PC-3 (cell line): ENCODE measurements around the gene ZCCHC14. TPM values are rescaled to one million over a fixed set of nuclear protein-coding genes. Genes with fewer than 3 reads are reported as not detected.

ENCODE experiments used
- ATAC-seq: fragments of 200-7000 bp; cut with Tn5 transposase; 2 replicates; pipeline ENCODE4 v1.9.1; 2020; ENCODE audit warnings: mild to moderate bottlenecking, moderate library complexity
- BruUV-seq: library from RNA; stranded (reverse); fragments of 400-500 nt; replicated peaks from 2 replicates; lab custom pipeline; 2021; lab: Mats Ljungman, UMichigan
- CTCF ChIA-PET: fragments of 300-600 bp; sonication (Branson Sonifier 250); formaldehyde crosslinking; loops from one replicate; lab custom pipeline; 2022; ENCODE audit warnings: antibody characterized with exemption; lab: Charles Lee
- POLR2A ChIA-PET: fragments of 300-600 bp; sonication (Branson Sonifier 250); formaldehyde crosslinking; loops from one replicate; lab custom pipeline; 2022; ENCODE audit warnings: antibody characterized with exemption; ENCODE audit not compliant: unreplicated experiment; lab: Charles Lee
- DNase-seq: peaks from one replicate; pipeline ENCODE4 v3.0.0-alpha.2; 2015
- H2AFZ ChIP-seq: fragments of 300-600 bp; sonication (generic); 2 replicates; pipeline ENCODE4 v1.6.0; 2016; ENCODE audit warnings: antibody characterized with exemption, low read length
- H3F3A ChIP-seq: fragments of 300-600 bp; sonication (generic); one replicate; pipeline ENCODE4 v1.6.0; 2017; ENCODE audit warnings: antibody characterized with exemption, low read length, control low read depth, mild to moderate bottlenecking; ENCODE audit not compliant: unreplicated experiment
- H3K27ac ChIP-seq: fragments of 300-600 bp; sonication (generic); 2 replicates; pipeline ENCODE4 v1.5.1; 2016; ENCODE audit warnings: mild to moderate bottlenecking, low read length
- H3K27me3 ChIP-seq: fragments of 300-600 bp; sonication (generic); 2 replicates; pipeline ENCODE4 v1.6.1; 2016; ENCODE audit warnings: low read length, mixed read lengths
- H3K36me3 ChIP-seq: fragments of 300-600 bp; sonication (generic); 2 replicates; pipeline ENCODE4 v1.6.1; 2016; ENCODE audit warnings: low read depth, mixed run types, low read length, mixed read lengths
- H3K4me1 ChIP-seq: fragments of 300-600 bp; sonication (generic); 2 replicates; pipeline ENCODE4 v1.5.1; 2016; ENCODE audit warnings: low read length; ENCODE audit not compliant: insufficient read depth
- H3K4me2 ChIP-seq: fragments of 300-600 bp; sonication (generic); 2 replicates; pipeline ENCODE4 v1.6.0; 2016; ENCODE audit warnings: low read length
- H3K4me3 ChIP-seq: fragments of 300-600 bp; sonication (generic); 2 replicates; pipeline ENCODE4 v1.5.1; 2016; ENCODE audit warnings: mild to moderate bottlenecking, low read length, mixed read lengths
- H3K79me2 ChIP-seq: fragments of 300-600 bp; sonication (generic); 2 replicates; pipeline ENCODE4 v1.6.1; 2017; ENCODE audit warnings: low read length, mixed read lengths
- H3K9ac ChIP-seq: fragments of 300-600 bp; sonication (generic); 2 replicates; pipeline ENCODE4 v1.6.0; 2016; ENCODE audit warnings: mild to moderate bottlenecking, low read length
- H3K9me2 ChIP-seq: fragments of 300-600 bp; sonication (generic); replicated peaks from 2 replicates; pipeline ENCODE4 v1.6.1; 2016; ENCODE audit warnings: mixed run types, low read length, mixed read lengths
- H3K9me3 ChIP-seq: fragments of 300-600 bp; sonication (generic); 2 replicates; pipeline ENCODE4 v1.6.1; 2016; ENCODE audit warnings: low read length, mixed read lengths
- H4K20me1 ChIP-seq: fragments of 300-600 bp; sonication (generic); 2 replicates; pipeline ENCODE4 v1.6.1; 2016; ENCODE audit warnings: low read length, mixed read lengths
- CTCF ChIP-seq: fragments of 300-600 bp; sonication (generic); conservative IDR thresholded peaks from 2 replicates; pipeline ENCODE4 v1.5.1; 2017; ENCODE audit warnings: antibody characterized with exemption, low read depth, mild to moderate bottlenecking, low read length
- EZH2 ChIP-seq: fragments of 300-600 bp; sonication (generic); IDR thresholded peaks from one replicate; pipeline ENCODE4 v1.6.1; 2017; ENCODE audit warnings: antibody characterized with exemption, mild to moderate bottlenecking, low read length; ENCODE audit not compliant: unreplicated experiment
- EZH2phosphoT487 ChIP-seq: fragments of 300-600 bp; sonication (generic); IDR thresholded peaks from 2 replicates; pipeline ENCODE4 v1.6.1; 2018; ENCODE audit warnings: mild to moderate bottlenecking, antibody characterized with exemption, low read length, borderline replicate concordance
- intact Hi-C: fragments of 100-400 bp; cut with micrococcal nuclease; formaldehyde crosslinking; loops from 2 replicates; pipeline ENCODE4 v1.9.0; 2023
- total RNA-seq: library from RNA; depleted of rRNA; stranded (reverse); fragments of >200 nt; gene quantifications from 2 replicates; pipeline ENCODE4 v1.2.3, GENCODE V29; 2014

Gene ZCCHC14
- total RNA-seq, 1 experiment from 2014 or later, result 5.3 TPM

GRCh38 chr16:87457709-87458423 is 35.0 kb downstream of the ZCCHC14 start:
- Histone ChIP-seq H3K79me2 (peaks cover 14% of the 10 kb centered on the region), H3F3A (peaks cover 8% of the 10 kb centered on the region), H3K27me3 (no peaks in the 10 kb centered on the region), H3K27ac (peak overlapping the region; percentile 82), H3K4me2 (peak overlapping the region; percentile 81), H3K4me3 (peak overlapping the region; percentile 22; the same call in 1 of the 2 replicates), H2AFZ (no peak overlapping the region), H4K20me1 (no peaks in the 10 kb centered on the region), H3K4me1 (peaks cover 24% of the 10 kb centered on the region), H3K9me2 (no peaks in the 10 kb centered on the region), H3K36me3 (no peaks in the 10 kb centered on the region; the same call in 1 of the 2 replicates), H3K9ac (peak overlapping the region; percentile 44; the same call in 1 of the 2 replicates), H3K9me3 (no peaks in the 10 kb centered on the region)
- TF ChIP-seq EZH2, result no peak
- TF ChIP-seq EZH2phosphoT487, result no peak
- no peak for TF ChIP-seq CTCF
- intact Hi-C loops, result no loop called here
- ChIA-PET CTCF (interaction anchor here (0.6 kb wide), 1 partner anchor 32 kb away, joined by 3 read pairs; no protein-coding TSS in a partner anchor), POLR2A (interaction anchor here (0.7 kb wide), 1 partner anchor 125 kb away, joined by 12 read pairs; no protein-coding TSS in a partner anchor)
- peak; percentile 86 for ATAC-seq
- no TSS peak for BruUV-seq
- DNase-seq, result peak; percentile 94

GRCh38 chr16:87457061-87457611 is 35.7 kb downstream of the ZCCHC14 start:
- peaks cover 12% of the 10 kb centered on the region for H3K79me2 ChIP-seq
- H3K9me2 ChIP-seq, result no peaks in the 10 kb centered on the region
- peak; percentile 42 for ATAC-seq
- no peaks in the 10 kb centered on the region; the same call in 1 of the 2 replicates for H3K36me3 ChIP-seq
- ChIA-PET CTCF (interaction anchor here (0.6 kb wide), 1 partner anchor 33 kb away, joined by 3 read pairs; no protein-coding TSS in a partner anchor), POLR2A (interaction anchor here (0.7 kb wide), 1 partner anchor 126 kb away, joined by 12 read pairs; no protein-coding TSS in a partner anchor)
- no peaks in the 10 kb centered on the region for H3K9me3 ChIP-seq
- peak; percentile 47 for DNase-seq
- H2AFZ ChIP-seq, result no peak overlapping the region
- H3K4me3 ChIP-seq, result peak overlapping the region; percentile 22; the same call in 1 of the 2 replicates
- H3K4me2 ChIP-seq, result peak overlapping the region; percentile 81
- H4K20me1 ChIP-seq, result no peaks in the 10 kb centered on the region
- H3K4me1 ChIP-seq, result peaks cover 24% of the 10 kb centered on the region
- peak overlapping the region; percentile 82 for H3K27ac ChIP-seq
- H3K9ac ChIP-seq, result peak overlapping the region; percentile 44
- no peaks in the 10 kb centered on the region for H3K27me3 ChIP-seq
- TSS peak; percentile 24 for BruUV-seq
- peaks cover 8% of the 10 kb centered on the region for H3F3A ChIP-seq
- intact Hi-C loops, result no loop called here
- TF ChIP-seq EZH2 (no peak), EZH2phosphoT487 (no peak), CTCF (no peak)

GRCh38 chr16:87454391-87454790 is 38.4 kb downstream of the ZCCHC14 start:
- intact Hi-C loops, result no loop called here
- no peaks in the 10 kb centered on the region; the same call in 1 of the 2 replicates for H3K36me3 ChIP-seq
- no peak overlapping the region for H2AFZ ChIP-seq
- no peaks in the 10 kb centered on the region for H4K20me1 ChIP-seq
- POLR2A ChIA-PET, result no interaction called here
- TF ChIP-seq EZH2, result no peak
- no peak for TF ChIP-seq CTCF
- TF ChIP-seq EZH2phosphoT487, result no peak
- peaks cover 19% of the 10 kb centered on the region for H3K4me1 ChIP-seq
- H3K9ac ChIP-seq, result no peak overlapping the region
- H3K4me2 ChIP-seq, result no peak overlapping the region
- DNase-seq, result no peak
- no peak overlapping the region for H3K27ac ChIP-seq
- CTCF ChIA-PET, result no interaction called here
- H3K9me3 ChIP-seq, result no peaks in the 10 kb centered on the region
- H3F3A ChIP-seq, result peaks cover 8% of the 10 kb centered on the region
- H3K9me2 ChIP-seq, result no peaks in the 10 kb centered on the region
- H3K79me2 ChIP-seq, result no peaks in the 10 kb centered on the region
- no peak for ATAC-seq
- H3K27me3 ChIP-seq, result no peaks in the 10 kb centered on the region
- no TSS peak for BruUV-seq
- H3K4me3 ChIP-seq, result no peak overlapping the region
